Keratinocyte (primary cell): Measurements from ENCODE around the gene TLR4. TPM values are rescaled to one million over a fixed set of nuclear protein-coding genes. Genes with fewer than 3 reads are reported as not detected.

Experiments
- DNase-seq: peaks from one replicate; pipeline ENCODE4 v3.0.0-alpha.2; 2011; ENCODE audit warnings: low read depth, missing footprints, low spot score
- FAIRE-seq: peaks from 2 replicates; lab custom pipeline; 2011; peaks lifted over from hg19 to GRCh38; lab: Jason Lieb, UNC
- H2AFZ ChIP-seq: 2 replicates; pipeline ENCODE4 v1.6.0; 2012; ENCODE audit warnings: low read length, control low read depth, inconsistent platforms; ENCODE audit not compliant: control insufficient read depth
- H3K27ac ChIP-seq: 2 replicates; pipeline ENCODE4 v1.5.1; 2011; ENCODE audit warnings: low read length; ENCODE audit not compliant: control insufficient read depth, insufficient read depth
- H3K27me3 ChIP-seq: 3 replicates; pipeline ENCODE4 v1.6.0; 2011; ENCODE audit warnings: low read length; ENCODE audit not compliant: control insufficient read depth, insufficient read depth; ENCODE audit errors: extremely low read depth
- H3K36me3 ChIP-seq, 2 experiments: 2 replicates in 1 of 2; 3 replicates in 1 of 2; pipeline ENCODE4 v1.5.1; 2011; ENCODE audit warnings: low read length in 2 of 2, mild to moderate bottlenecking in 1 of 2; ENCODE audit not compliant: control insufficient read depth in 2 of 2, insufficient read depth in 2 of 2; ENCODE audit errors: extremely low read depth in 1 of 2
- H3K4me1 ChIP-seq: 3 replicates; pipeline ENCODE4 v1.5.1; 2011; ENCODE audit warnings: low read length; ENCODE audit not compliant: control insufficient read depth, insufficient read depth; ENCODE audit errors: extremely low read depth
- H3K4me2 ChIP-seq: 3 replicates; pipeline ENCODE4 v1.6.0; 2011; ENCODE audit warnings: low read depth, low read length; ENCODE audit not compliant: control insufficient read depth, insufficient read depth; ENCODE audit errors: extremely low read depth
- H3K4me3 ChIP-seq, 3 experiments: fragments of 200-600 bp in 1 of 3; sonication (generic) in 1 of 3; 2 replicates in 2 of 3; 3 replicates in 1 of 3; pipeline ENCODE4 v1.5.1; 2011 to 2016; ENCODE audit warnings: low read length in 3 of 3, mild to moderate bottlenecking in 3 of 3, control low read depth in 2 of 3, inconsistent platforms in 1 of 3, low read depth in 1 of 3, mixed read lengths in 1 of 3, mixed run types in 1 of 3, moderate library complexity in 1 of 3; ENCODE audit not compliant: control insufficient read depth in 2 of 3, insufficient read depth in 2 of 3; ENCODE audit errors: extremely low read depth in 1 of 3
- H3K79me2 ChIP-seq: 2 replicates; pipeline ENCODE4 v1.6.0; 2012; ENCODE audit warnings: low read length; ENCODE audit not compliant: control insufficient read depth, insufficient read depth
- H3K9ac ChIP-seq: 3 replicates; pipeline ENCODE4 v1.6.0; 2011; ENCODE audit warnings: low read length; ENCODE audit not compliant: control insufficient read depth, insufficient read depth; ENCODE audit errors: extremely low read depth
- H3K9me1 ChIP-seq: 3 replicates; pipeline ENCODE4 v1.6.0; 2011; ENCODE audit warnings: low read length; ENCODE audit not compliant: control insufficient read depth, insufficient read depth; ENCODE audit errors: extremely low read depth
- H3K9me3 ChIP-seq: 2 replicates; pipeline ENCODE4 v1.5.1; 2012; ENCODE audit warnings: low read depth, low read length; ENCODE audit not compliant: control insufficient read depth
- H4K20me1 ChIP-seq: 3 replicates; pipeline ENCODE4 v1.6.0; 2011; ENCODE audit warnings: low read length; ENCODE audit not compliant: control insufficient read depth, insufficient read depth; ENCODE audit errors: extremely low read depth
- CTCF ChIP-seq, 3 experiments: IDR thresholded peaks in 1 of 3; conservative IDR thresholded peaks in 1 of 3; optimal IDR thresholded peaks in 1 of 3; 2 replicates in 2 of 3; 3 replicates in 1 of 3; pipeline versions ENCODE3 to v1.5.1; 2011; ENCODE audit warnings: low read length in 3 of 3, mild to moderate bottlenecking in 3 of 3, moderate library complexity in 2 of 3, control low read depth in 1 of 3, inconsistent platforms in 1 of 3; ENCODE audit not compliant: insufficient read depth in 2 of 3; ENCODE audit errors: extremely low read depth in 1 of 3
- EZH2 ChIP-seq: IDR thresholded peaks from one replicate; pipeline ENCODE4 v1.6.1; 2012; ENCODE audit warnings: inconsistent platforms, mild to moderate bottlenecking, low read length, moderate library complexity
- dilution Hi-C: fragments of 300-500 bp; cut with MboI; formaldehyde crosslinking; loops from one replicate; pipeline ENCODE4 v1.7.0; 2020; ENCODE audit warnings: low sequenced_read_pairs; ENCODE audit not compliant: extremely low pct_ligation_motif_present
- polyA plus RNA-seq, 5 experiments: library from polyadenylated mRNA; depleted of rRNA in 3 of 5; stranded (reverse) in 3 of 5; stranded (forward) in 1 of 5; unstranded in 1 of 5; fragments of >200 nt; gene quantifications; 1 replicate in 1 of 5; 2 replicates in 3 of 5; 3 replicates in 1 of 5; pipeline versions ENCODE4 v1.2.1 to v1.2.3, GENCODE V29; 2011 to 2012; ENCODE audit warnings: missing spikeins in 2 of 5, low read depth in 1 of 5, low replicate concordance in 1 of 5

TLR4 gene
- polyA plus RNA-seq, 1 donor (not counting 4 experiments of a cell fraction or from before 2014, with no cell fraction given) = 0.09 TPM

- Histone ChIP-seq H3K9me1 (no peaks in the 10 kb centered on the region), H3K27ac (no peak overlapping the region), H3K4me1 (no peaks in the 10 kb centered on the region), H3K27me3 (no peaks in the 10 kb centered on the region), H3K79me2 (no peaks in the 10 kb centered on the region), H2AFZ (no peak overlapping the region), H3K4me3 (no peak overlapping the region), H3K4me2 (no peak overlapping the region), H3K9me3 (no peaks in the 10 kb centered on the region), H3K36me3 (no peaks in the 10 kb centered on the region), H4K20me1 (no peaks in the 10 kb centered on the region), H3K9ac (no peak overlapping the region)
- FAIRE-seq (no peak), DNase-seq (no peak)
- dilution Hi-C loops = no loop called here
- no peak for TF ChIP-seq EZH2
- TF ChIP-seq CTCF (optimal IDR thresholded peaks at IDR 0.05 in 1 of 3, IDR thresholded peaks at IDR 0.05 in 1 of 3, conservative IDR thresholded peaks at IDR 0.05 in 1 of 3; ENCODE audit: extremely low read depth in 1 of 3, insufficient read depth in 2 of 3, low read length in 3 of 3) = no peak
Measured at GRCh38 chr9:117662651-117663050, 41.6 kb upstream of the TLR4 start.

GRCh38 chr9:117664419-117664818, 39.8 kb upstream of the TLR4 start:
- H3K4me2 ChIP-seq = no peak overlapping the region
- H3K9ac ChIP-seq = no peak overlapping the region
- H3K27me3 ChIP-seq = no peaks in the 10 kb centered on the region
- H3K36me3 ChIP-seq = no peaks in the 10 kb centered on the region
- no peak for DNase-seq
- H4K20me1 ChIP-seq = no peaks in the 10 kb centered on the region
- no peak overlapping the region for H3K4me3 ChIP-seq
- H2AFZ ChIP-seq = no peak overlapping the region
- no peaks in the 10 kb centered on the region for H3K79me2 ChIP-seq
- no peaks in the 10 kb centered on the region for H3K9me3 ChIP-seq
- TF ChIP-seq CTCF (optimal IDR thresholded peaks at IDR 0.05 in 1 of 3, IDR thresholded peaks at IDR 0.05 in 1 of 3, conservative IDR thresholded peaks at IDR 0.05 in 1 of 3; ENCODE audit: extremely low read depth in 1 of 3, insufficient read depth in 2 of 3, low read length in 3 of 3) (no peak), EZH2 (no peak)
- no peak overlapping the region for H3K27ac ChIP-seq
- FAIRE-seq = no peak
- dilution Hi-C loops = no loop called here
- H3K4me1 ChIP-seq = no peaks in the 10 kb centered on the region
- no peaks in the 10 kb centered on the region for H3K9me1 ChIP-seq
